ENCODE results near the gene ZNF117. TPM values are rescaled to one million over a fixed set of nuclear protein-coding genes. Genes with fewer than 3 reads are reported as not detected.
"Not testable (repeated sequence)": the region's sequence is repeated elsewhere in the genome, so short reads cannot be mapped to it uniquely, and the experiment has no call there.

ZNF117 gene
- total RNA-seq, 1 experiment from 2014 or later = 7.2 TPM

GRCh38 chr7:64938540-64938939 is 52.3 kb downstream of the ZNF117 start:
- Histone ChIP-seq H3K36me3 (ENCODE audit: control insufficient read depth, insufficient read depth, low read length) (no peaks in the 10 kb centered on the region), H3K27me3 (replicated peaks; ENCODE audit: control insufficient read depth, insufficient read depth, low read length) (no peaks in the 10 kb centered on the region), H3K4me3 (ENCODE audit: low read depth, low read length) (no peak overlapping the region), H3K4me1 (no peaks in the 10 kb centered on the region), H3K9me3 (peaks cover 12% of the 10 kb centered on the region)
- intact Hi-C loops (cut with micrococcal nuclease; ENCODE audit: unreplicated experiment) = no loop called here
- CTCF ChIA-PET = no interaction called here
- POLR2A ChIA-PET = no interaction called here
- Mint-ChIP-seq H3K36me3 (ENCODE audit: insufficient read depth, unreplicated experiment) (no peaks in the 10 kb centered on the region), H3K4me1 (ENCODE audit: low read depth, unreplicated experiment) (no peaks in the 10 kb centered on the region), H3K4me3 (ENCODE audit: unreplicated experiment) (no peak overlapping the region), H3K27me3 (ENCODE audit: insufficient read depth, unreplicated experiment) (no peaks in the 10 kb centered on the region), H3K27ac (ENCODE audit: unreplicated experiment) (no peak overlapping the region), H3K9me3 (ENCODE audit: unreplicated experiment) (no peaks in the 10 kb centered on the region)
- no peak for TF ChIP-seq CTCF (IDR thresholded peaks at IDR 0.05; ENCODE audit: insufficient read depth in 1 of 2, low read depth in 1 of 2, low read length in 1 of 2, severe bottlenecking in 1 of 2, unreplicated experiment in 1 of 2)
- no TSS peak for BruUV-seq (replicated peaks)
- no peak for DNase-seq

DNA sequence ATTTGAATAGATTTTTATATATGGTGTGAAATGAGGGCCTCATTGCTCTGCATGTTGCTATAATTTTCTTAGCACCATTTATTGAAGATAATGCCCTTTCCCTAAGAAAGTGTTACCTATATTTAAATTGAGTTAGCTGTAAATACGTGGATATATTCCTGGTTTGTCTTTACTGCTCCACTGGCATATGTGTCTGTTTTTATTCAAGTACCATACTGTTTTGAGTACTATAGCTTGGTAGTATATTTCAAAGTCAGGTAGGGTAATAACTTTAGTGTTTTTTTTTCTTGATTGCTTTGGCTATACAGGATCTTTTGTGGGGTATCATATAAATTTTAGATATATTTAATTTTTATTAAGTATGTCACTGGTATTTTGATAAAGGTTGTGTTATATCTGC is 56.4 kb downstream of the ZNF117 start:
- no peak for DNase-seq
- no peak for TF ChIP-seq CTCF (IDR thresholded peaks at IDR 0.05; ENCODE audit: insufficient read depth in 1 of 2, low read depth in 1 of 2, low read length in 1 of 2, severe bottlenecking in 1 of 2, unreplicated experiment in 1 of 2)
- CTCF ChIA-PET = no interaction called here
- no TSS peak for BruUV-seq (replicated peaks)
- H3K4me1 ChIP-seq = no peaks in the 10 kb centered on the region
- H3K36me3 ChIP-seq (ENCODE audit: control insufficient read depth, insufficient read depth, low read length) = no peaks in the 10 kb centered on the region
- Mint-ChIP-seq H3K4me3 (ENCODE audit: unreplicated experiment) (no peak overlapping the region), H3K9me3 (ENCODE audit: unreplicated experiment) (no peaks in the 10 kb centered on the region), H3K36me3 (ENCODE audit: insufficient read depth, unreplicated experiment) (peaks cover 6% of the 10 kb centered on the region), H3K27me3 (ENCODE audit: insufficient read depth, unreplicated experiment) (no peaks in the 10 kb centered on the region), H3K4me1 (ENCODE audit: low read depth, unreplicated experiment) (no peaks in the 10 kb centered on the region), H3K27ac (ENCODE audit: unreplicated experiment) (no peak overlapping the region)
- H3K4me3 ChIP-seq (ENCODE audit: low read depth, low read length) = no peak overlapping the region
- H3K27me3 ChIP-seq (replicated peaks; ENCODE audit: control insufficient read depth, insufficient read depth, low read length) = no peaks in the 10 kb centered on the region
- intact Hi-C loops (cut with micrococcal nuclease; ENCODE audit: unreplicated experiment) = no loop called here
- H3K9me3 ChIP-seq = peaks cover 18% of the 10 kb centered on the region
- POLR2A ChIA-PET = no interaction called here

GRCh38 chr7:64928252-64929187 is 62.3 kb downstream of the ZNF117 start:
- H3K4me1 ChIP-seq; H3K4me1 Mint-ChIP-seq (ENCODE audit: low read depth, unreplicated experiment); DNase-seq; BruUV-seq (replicated peaks); H3K27me3 ChIP-seq (replicated peaks; ENCODE audit: control insufficient read depth, insufficient read depth, low read length); H3K27ac Mint-ChIP-seq (ENCODE audit: unreplicated experiment); H3K4me3 Mint-ChIP-seq (ENCODE audit: unreplicated experiment); H3K36me3 ChIP-seq (ENCODE audit: control insufficient read depth, insufficient read depth, low read length); intact Hi-C loops (cut with micrococcal nuclease; ENCODE audit: unreplicated experiment); H3K4me3 ChIP-seq (ENCODE audit: low read depth, low read length); CTCF ChIA-PET; POLR2A ChIA-PET; H3K27me3 Mint-ChIP-seq (ENCODE audit: insufficient read depth, unreplicated experiment): not testable (repeated sequence)
- peaks cover 40% of the 10 kb centered on the region for H3K9me3 ChIP-seq
- Mint-ChIP-seq H3K36me3 (ENCODE audit: insufficient read depth, unreplicated experiment) (peaks cover 60% of the 10 kb centered on the region), H3K9me3 (ENCODE audit: unreplicated experiment) (peaks cover 39% of the 10 kb centered on the region)

Other genes with a start within 250 kb of the ZNF117 start
- gene ZNF138, start 196.6 kb downstream of the ZNF117 start, total RNA-seq (2022) = 10.2 and 12.5 TPM in 2 replicates
- 10.1 and 10.7 TPM in 2 replicates for gene ZNF273, start 87.8 kb downstream of the ZNF117 start, total RNA-seq (2022)
- 10.9 and 13.5 TPM in 2 replicates for gene ERV3-1, start 15.7 kb upstream of the ZNF117 start, total RNA-seq (2022)

Measured in Caco-2 (cell line).